IMR-90 (cell line): ENCODE data around the gene ATG12. TPM values are rescaled to one million over a fixed set of nuclear protein-coding genes. Genes with fewer than 3 reads are reported as not detected.

Experiments used
- ATAC-seq: fragments of 200-7000 bp; cut with Tn5 transposase; 2 replicates; pipeline ENCODE4 v1.9.1; 2020; ENCODE audit warnings: low read depth, mild to moderate bottlenecking, moderate library complexity
- BruUV-seq: library from RNA; stranded (reverse); fragments of 400-500 nt; replicated peaks from 2 replicates; lab custom pipeline; 2021; lab: Mats Ljungman, UMichigan
- CTCF ChIA-PET: fragments of 300-600 bp; formaldehyde crosslinking; extraction: SDS; loops from one replicate; lab custom pipeline; 2021; ENCODE audit warnings: antibody characterized with exemption; lab: Yijun Ruan, JAX
- POLR2A ChIA-PET: fragments of 300-600 bp; sonication (Branson Sonifier 250); formaldehyde crosslinking; loops from one replicate; lab custom pipeline; 2022; ENCODE audit warnings: antibody characterized with exemption; ENCODE audit not compliant: unreplicated experiment; lab: Charles Lee
- DNase-seq: peaks from one replicate; pipeline ENCODE4 v3.0.0; 2013
- H2AFZ ChIP-seq: replicated peaks from 2 replicates; pipeline ENCODE3; 2013; ENCODE audit warnings: low read length, mild to moderate bottlenecking; ENCODE audit not compliant: poor library complexity
- H2AK5ac ChIP-seq: 2 replicates; pipeline ENCODE4 v1.6.1; 2013; ENCODE audit warnings: low read depth, low read length, inconsistent platforms
- H2AK9ac ChIP-seq: replicated peaks from 2 replicates; pipeline ENCODE3; 2013; ENCODE audit warnings: mild to moderate bottlenecking, low read depth, low read length, moderate library complexity; ENCODE audit not compliant: poor library complexity
- H2BK120ac ChIP-seq: 2 replicates; pipeline ENCODE4 v1.6.1; 2013; ENCODE audit warnings: low read depth, low read length, inconsistent platforms
- H2BK15ac ChIP-seq: 3 replicates; pipeline ENCODE4 v1.6.1; 2013; ENCODE audit warnings: low read depth, low read length, inconsistent platforms
- H2BK20ac ChIP-seq: 2 replicates; pipeline ENCODE4 v1.6.1; 2013; ENCODE audit warnings: low read depth, mild to moderate bottlenecking, inconsistent platforms, low read length, moderate library complexity
- H2BK5ac ChIP-seq: 2 replicates; pipeline ENCODE4 v1.6.1; 2013; ENCODE audit warnings: mild to moderate bottlenecking, low read depth, low read length, inconsistent platforms; ENCODE audit not compliant: poor library complexity, severe bottlenecking
- H3K14ac ChIP-seq: replicated peaks from 2 replicates; pipeline ENCODE4 v1.6.1; 2013; ENCODE audit warnings: low read depth, low read length, inconsistent platforms
- H3K18ac ChIP-seq: 2 replicates; pipeline ENCODE4 v1.6.1; 2013; ENCODE audit warnings: low read depth, low read length, control low read depth
- H3K23ac ChIP-seq: 2 replicates; pipeline ENCODE4 v1.6.1; 2013; ENCODE audit warnings: low read depth, low read length, inconsistent platforms
- H3K27ac ChIP-seq: 2 replicates; pipeline ENCODE4 v1.5.1; 2013; ENCODE audit warnings: mild to moderate bottlenecking, control low read depth, low read length; ENCODE audit not compliant: insufficient read depth
- H3K27me3 ChIP-seq: 2 replicates; pipeline ENCODE4 v1.6.1; 2013; ENCODE audit warnings: low read length; ENCODE audit not compliant: control insufficient read depth, insufficient read depth
- H3K36me3 ChIP-seq: 2 replicates; pipeline ENCODE4 v1.6.1; 2013; ENCODE audit warnings: low read length, mixed read lengths; ENCODE audit not compliant: control insufficient read depth, insufficient read depth
- H3K4ac ChIP-seq: 2 replicates; pipeline ENCODE4 v1.6.1; 2013; ENCODE audit warnings: low read depth, low read length, inconsistent platforms
- H3K4me1 ChIP-seq: 2 replicates; pipeline ENCODE4 v1.6.1; 2013; ENCODE audit warnings: low read length, mixed read lengths; ENCODE audit not compliant: control insufficient read depth, insufficient read depth
- H3K4me2 ChIP-seq: 2 replicates; pipeline ENCODE4 v1.6.1; 2013; ENCODE audit warnings: low read depth, mild to moderate bottlenecking, control low read depth, low read length, moderate library complexity
- H3K4me3 ChIP-seq: 2 replicates; pipeline ENCODE4 v1.5.1; 2013; ENCODE audit warnings: low read depth, mild to moderate bottlenecking, control low read depth, low read length, moderate library complexity; ENCODE audit not compliant: insufficient read depth
- H3K56ac ChIP-seq: 2 replicates; pipeline ENCODE4 v1.6.1; 2013; ENCODE audit warnings: low read length, inconsistent platforms; ENCODE audit not compliant: insufficient read depth; ENCODE audit errors: extremely low read depth
- H3K79me1 ChIP-seq, 2 experiments: 2 replicates each; pipeline ENCODE4 v1.6.1; 2013; ENCODE audit warnings: low read length in 2 of 2, inconsistent platforms in 1 of 2, low read depth in 1 of 2
- H3K9ac ChIP-seq: 2 replicates; pipeline ENCODE4 v1.6.1; 2013; ENCODE audit warnings: low read depth, low read length, control low read depth
- H3K9me1 ChIP-seq: 2 replicates; pipeline ENCODE4 v1.6.1; 2013; ENCODE audit warnings: low read length, inconsistent platforms; ENCODE audit not compliant: insufficient read depth
- H3K9me3 ChIP-seq: 2 replicates; pipeline ENCODE4 v1.6.1; 2013; ENCODE audit warnings: low read length; ENCODE audit not compliant: control insufficient read depth, insufficient read depth
- H4K20me1 ChIP-seq: 2 replicates; pipeline ENCODE4 v1.6.1; 2013; ENCODE audit warnings: low read length, inconsistent platforms; ENCODE audit not compliant: insufficient read depth
- H4K5ac ChIP-seq: 2 replicates; pipeline ENCODE4 v1.6.1; 2013; ENCODE audit warnings: mild to moderate bottlenecking, low read depth, low read length, control low read depth
- H4K8ac ChIP-seq, 2 experiments: 2 replicates each; pipeline ENCODE4 v1.6.1; 2013; ENCODE audit warnings: low read depth in 2 of 2, low read length in 2 of 2, control low read depth in 1 of 2, inconsistent platforms in 1 of 2
- H4K91ac ChIP-seq: 2 replicates; pipeline ENCODE4 v1.6.1; 2013; ENCODE audit warnings: low read depth, low read length, inconsistent platforms; ENCODE audit not compliant: insufficient read depth
- BHLHE40 ChIP-seq: fragments of 150-350 bp; IDR thresholded peaks from 2 replicates; pipeline ENCODE4 v1.6.1; 2016; ENCODE audit warnings: mild to moderate bottlenecking, low read depth, low read length
- CEBPB ChIP-seq: IDR thresholded peaks from 2 replicates; pipeline ENCODE4 v1.6.1; 2012; ENCODE audit warnings: low read depth, low read length, improper control_type of control experiment
- CHD1 ChIP-seq: IDR thresholded peaks from 2 replicates; pipeline ENCODE4 v1.6.1; 2012; ENCODE audit warnings: low read depth, low read length, improper control_type of control experiment
- FOS ChIP-seq: fragments of 150-350 bp; IDR thresholded peaks from 2 replicates; pipeline ENCODE4 v1.6.1; 2016; ENCODE audit warnings: low read depth, low read length
- MAZ ChIP-seq: IDR thresholded peaks from 2 replicates; pipeline ENCODE4 v1.6.1; 2012; ENCODE audit warnings: low read depth, mild to moderate bottlenecking, low read length, improper control_type of control experiment, moderate library complexity, borderline replicate concordance
- MXI1 ChIP-seq: IDR thresholded peaks from 2 replicates; pipeline ENCODE4 v1.6.1; 2012; ENCODE audit warnings: low read depth, mild to moderate bottlenecking, low read length, moderate library complexity, borderline replicate concordance
- RCOR1 ChIP-seq: IDR thresholded peaks from 2 replicates; pipeline ENCODE4 v1.6.1; 2012; ENCODE audit warnings: mild to moderate bottlenecking, low read length, improper control_type of control experiment; ENCODE audit not compliant: insufficient replicate concordance
- RFX5 ChIP-seq: IDR thresholded peaks from 2 replicates; pipeline ENCODE4 v1.8.0; 2012; ENCODE audit warnings: low read depth, mild to moderate bottlenecking, low read length, moderate library complexity
- SMC3 ChIP-seq: fragments of 150-350 bp; IDR thresholded peaks from 2 replicates; pipeline ENCODE4 v1.6.1; 2016; ENCODE audit warnings: low read depth, mild to moderate bottlenecking, antibody characterized with exemption, low read length, moderate library complexity
- USF2 ChIP-seq: fragments of 150-350 bp; IDR thresholded peaks from 2 replicates; pipeline ENCODE4 v1.6.1; 2017; ENCODE audit warnings: mild to moderate bottlenecking, antibody characterized with exemption, low read length, low read depth
- WGBS, 2 experiments: methylation state at CpG; one replicate each; pipeline versions ENCODE4 v1.1.5 to v1.1.7; 2013; ENCODE audit warnings: missing lambda C conversion rate in 2 of 2; ENCODE audit not compliant: insufficient read length in 1 of 2; ENCODE audit errors: extremely low coverage in 2 of 2; 5-methylcytosine and 5-hydroxymethylcytosine counted together
- dilution Hi-C: fragments of 300-500 bp; cut with HindIII; formaldehyde crosslinking; loops from one replicate; pipeline ENCODE4 v1.14.3; 2018; ENCODE audit warnings: low sequenced_read_pairs; ENCODE audit not compliant: unreplicated experiment
- in situ Hi-C: fragments of 300-500 bp; cut with MboI; formaldehyde crosslinking; loops from 3 replicates; pipeline ENCODE4 v1.14.3; 2019; ENCODE audit warnings: low sequenced_read_pairs, inconsistent platforms, mixed read lengths
- intact Hi-C: fragments of 100-400 bp; cut with micrococcal nuclease; formaldehyde crosslinking; loops from 2 replicates; pipeline ENCODE4 v1.10.0; 2022
- polyA plus RNA-seq, 3 experiments: library from polyadenylated mRNA; depleted of rRNA; stranded (reverse); fragments of >200 nt; gene quantifications; 2 replicates each; pipeline ENCODE4 v1.2.3, GENCODE V29; 2012; ENCODE audit warnings: low replicate concordance in 1 of 3
- total RNA-seq: library from RNA; depleted of rRNA; stranded (reverse); fragments of >200 nt; gene quantifications from 2 replicates; pipeline ENCODE4 v1.2.3, GENCODE V29; 2012
- TF ChIP-seq, protein P1 (sequence below): fragments of 150-350 bp; IDR thresholded peaks from 2 replicates; pipeline ENCODE4 v1.6.1; 2016; ENCODE audit warnings: low read depth, mild to moderate bottlenecking, low read length, moderate library complexity, borderline replicate concordance
- TF ChIP-seq, protein P2 (sequence below): conservative IDR thresholded peaks from 2 replicates; pipeline ENCODE4 v1.5.1; 2012; ENCODE audit warnings: mild to moderate bottlenecking, low read depth, low read length, improper control_type of control experiment

ATG12 gene
- total and polyA plus RNA-seq, 2 of the 4 experiments (the other 2 are of a cell fraction): 68.0 to 95.7 TPM

GRCh38 chr5:115840873-115841272, 492 bp downstream of the ATG12 start (continued):
- no peak for TF ChIP-seq BHLHE40

DNA sequence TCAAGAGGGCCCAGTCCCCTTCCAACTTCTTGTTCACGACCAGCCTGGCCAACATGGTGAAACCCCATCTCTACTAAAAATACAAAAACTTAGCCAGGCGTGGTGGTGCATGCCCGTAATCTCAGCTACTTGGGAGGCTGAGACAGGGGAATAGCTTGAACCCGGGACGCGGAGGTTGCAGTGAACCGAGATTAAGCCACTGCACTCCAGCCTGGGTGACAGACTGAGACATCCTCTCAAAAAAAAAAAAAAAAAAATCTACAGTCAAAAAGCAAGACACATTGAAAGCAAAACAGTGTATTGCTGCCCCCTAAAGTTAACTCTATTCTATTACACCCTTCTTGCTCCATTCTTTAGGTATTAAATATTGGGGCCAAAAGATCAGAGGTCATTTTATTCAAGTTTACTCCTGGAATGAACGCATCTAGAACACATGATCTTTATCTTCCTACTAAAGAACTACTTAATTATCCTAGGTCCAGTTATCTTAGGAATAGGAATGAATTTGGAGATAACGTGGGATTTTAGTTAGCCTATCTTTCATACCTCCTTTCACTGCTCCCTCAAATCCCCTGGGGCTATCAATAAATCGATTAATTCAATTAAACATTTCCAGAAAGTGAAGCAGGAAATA, 2.4 kb downstream of the ATG12 start:
- BruUV-seq: no TSS peak
- H3K4me1 ChIP-seq: peaks cover 5% of the 10 kb centered on the region
- no peak overlapping the region for H2BK20ac ChIP-seq
- H3K4me2 ChIP-seq: peak overlapping the region; percentile 54
- H3K18ac ChIP-seq: no peak overlapping the region
- H3K9me3 ChIP-seq: no peaks in the 10 kb centered on the region
- peaks cover 23% of the 10 kb centered on the region for H4K20me1 ChIP-seq
- no CpG with 5 or more reads among the region's 10 CpGs for WGBS, 2 experiments
- no peak overlapping the region for H2AFZ ChIP-seq
- no peak overlapping the region for H4K91ac ChIP-seq
- no peaks in the 10 kb centered on the region for H3K27me3 ChIP-seq
- H3K56ac ChIP-seq: no peak overlapping the region
- H3K36me3 ChIP-seq: peaks cover 10% of the 10 kb centered on the region
- in situ Hi-C loops: loop anchor here (5.0 to 25.0 kb wide), 2 partner anchors 212 to 552 kb away; partner anchors contain the start of genes CCDC112 and TMED7
- H3K4me3 ChIP-seq: no peak overlapping the region
- peaks cover 2% of the 10 kb centered on the region; the same call in 1 of the 2 replicates for H3K9me1 ChIP-seq
- H3K14ac ChIP-seq: no peak overlapping the region
- H2BK15ac ChIP-seq: no peak overlapping the region
- H2BK5ac ChIP-seq: no peak overlapping the region
- POLR2A ChIA-PET: no interaction called here
- DNase-seq: peak; percentile 53
- H3K9ac ChIP-seq: no peak overlapping the region
- ATAC-seq: no peak
- dilution Hi-C loops: no loop called here
- no peak overlapping the region for H4K5ac ChIP-seq
- intact Hi-C loops: loop anchor here (1.0 to 10.0 kb wide), 3 partner anchors 205 to 527 kb away; partner anchors contain the start of gene FEM1C
- no peak overlapping the region for H3K27ac ChIP-seq
- no peak overlapping the region for H3K4ac ChIP-seq
- no peak overlapping the region for H2AK9ac ChIP-seq
- no peak overlapping the region for H2AK5ac ChIP-seq
- H2BK120ac ChIP-seq: no peak overlapping the region
- CTCF ChIA-PET: interaction anchor here (0.7 to 2.1 kb wide), 2 partner anchors 204 to 335 kb away, joined by 3 to 5 read pairs; no protein-coding TSS in a partner anchor
- H4K8ac ChIP-seq: no peak overlapping the region
- H3K23ac ChIP-seq: no peak overlapping the region
- H3K79me1 ChIP-seq: peaks cover 13 to 17% of the 10 kb centered on the region in 2 experiments
- TF ChIP-seq USF2 (no peak), MAZ (no peak), SMC3 (peak; percentile 33; the same call in 1 of the 2 replicates), CEBPB (no peak), CHD1 (no peak), MXI1 (no peak), FOS (no peak), RCOR1 (no peak), RFX5 (no peak)
- TF ChIP-seq, protein P1, sequence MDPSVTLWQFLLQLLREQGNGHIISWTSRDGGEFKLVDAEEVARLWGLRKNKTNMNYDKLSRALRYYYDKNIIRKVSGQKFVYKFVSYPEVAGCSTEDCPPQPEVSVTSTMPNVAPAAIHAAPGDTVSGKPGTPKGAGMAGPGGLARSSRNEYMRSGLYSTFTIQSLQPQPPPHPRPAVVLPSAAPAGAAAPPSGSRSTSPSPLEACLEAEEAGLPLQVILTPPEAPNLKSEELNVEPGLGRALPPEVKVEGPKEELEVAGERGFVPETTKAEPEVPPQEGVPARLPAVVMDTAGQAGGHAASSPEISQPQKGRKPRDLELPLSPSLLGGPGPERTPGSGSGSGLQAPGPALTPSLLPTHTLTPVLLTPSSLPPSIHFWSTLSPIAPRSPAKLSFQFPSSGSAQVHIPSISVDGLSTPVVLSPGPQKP: no peak
- TF ChIP-seq, protein P2, sequence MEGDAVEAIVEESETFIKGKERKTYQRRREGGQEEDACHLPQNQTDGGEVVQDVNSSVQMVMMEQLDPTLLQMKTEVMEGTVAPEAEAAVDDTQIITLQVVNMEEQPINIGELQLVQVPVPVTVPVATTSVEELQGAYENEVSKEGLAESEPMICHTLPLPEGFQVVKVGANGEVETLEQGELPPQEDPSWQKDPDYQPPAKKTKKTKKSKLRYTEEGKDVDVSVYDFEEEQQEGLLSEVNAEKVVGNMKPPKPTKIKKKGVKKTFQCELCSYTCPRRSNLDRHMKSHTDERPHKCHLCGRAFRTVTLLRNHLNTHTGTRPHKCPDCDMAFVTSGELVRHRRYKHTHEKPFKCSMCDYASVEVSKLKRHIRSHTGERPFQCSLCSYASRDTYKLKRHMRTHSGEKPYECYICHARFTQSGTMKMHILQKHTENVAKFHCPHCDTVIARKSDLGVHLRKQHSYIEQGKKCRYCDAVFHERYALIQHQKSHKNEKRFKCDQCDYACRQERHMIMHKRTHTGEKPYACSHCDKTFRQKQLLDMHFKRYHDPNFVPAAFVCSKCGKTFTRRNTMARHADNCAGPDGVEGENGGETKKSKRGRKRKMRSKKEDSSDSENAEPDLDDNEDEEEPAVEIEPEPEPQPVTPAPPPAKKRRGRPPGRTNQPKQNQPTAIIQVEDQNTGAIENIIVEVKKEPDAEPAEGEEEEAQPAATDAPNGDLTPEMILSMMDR: peak; percentile 56
